H9 (cell line): ENCODE measurements around the gene MAML3. TPM values are rescaled to one million over a fixed set of nuclear protein-coding genes. Genes with fewer than 3 reads are reported as not detected.

Experiments
- DNase-seq: peaks from one replicate; pipeline ENCODE4 v3.0.0-alpha.2; 2017
- H2AFZ ChIP-seq: one replicate; pipeline ENCODE4 v1.6.1; 2013; ENCODE audit warnings: mild to moderate bottlenecking, low read length, control low read depth, moderate library complexity
- H2AK5ac ChIP-seq: 2 replicates; pipeline ENCODE4 v1.6.1; 2013; ENCODE audit warnings: low read length, control low read depth, mixed read lengths; ENCODE audit not compliant: insufficient read length
- H2BK120ac ChIP-seq: one replicate; pipeline ENCODE4 v1.6.1; 2013; ENCODE audit warnings: low read depth, mild to moderate bottlenecking, low read length, control low read depth, inconsistent platforms; ENCODE audit not compliant: poor library complexity, severe bottlenecking
- H2BK12ac ChIP-seq: 2 replicates; pipeline ENCODE4 v1.6.1; 2013; ENCODE audit warnings: low read length, control low read depth, mixed read lengths, low read depth; ENCODE audit not compliant: insufficient read length
- H2BK15ac ChIP-seq: 2 replicates; pipeline ENCODE4 v1.6.1; 2013; ENCODE audit warnings: low read depth, low read length, control low read depth
- H2BK20ac ChIP-seq: one replicate; pipeline ENCODE4 v1.6.1; 2013; ENCODE audit warnings: low read depth, mild to moderate bottlenecking, low read length, control low read depth, inconsistent platforms; ENCODE audit not compliant: poor library complexity, severe bottlenecking
- H2BK5ac ChIP-seq: 2 replicates; pipeline ENCODE4 v1.6.1; 2013; ENCODE audit warnings: low read length, control low read depth, mixed read lengths; ENCODE audit not compliant: insufficient read length
- H3K14ac ChIP-seq: 2 replicates; pipeline ENCODE4 v1.6.1; 2013; ENCODE audit warnings: low read length, control low read depth; ENCODE audit not compliant: insufficient read depth
- H3K18ac ChIP-seq: 2 replicates; pipeline ENCODE4 v1.6.1; 2013; ENCODE audit warnings: low read depth, mild to moderate bottlenecking, mixed read lengths, low read length, control low read depth; ENCODE audit not compliant: insufficient read length
- H3K23ac ChIP-seq: 2 replicates; pipeline ENCODE4 v1.6.1; 2013; ENCODE audit warnings: low read length, control low read depth, mixed read lengths, low read depth; ENCODE audit not compliant: insufficient read length
- H3K23me2 ChIP-seq: 2 replicates; pipeline ENCODE4 v1.6.1; 2013; ENCODE audit warnings: low read depth, mild to moderate bottlenecking, mixed read lengths, low read length, control low read depth; ENCODE audit not compliant: insufficient read length, poor library complexity, severe bottlenecking
- H3K27ac ChIP-seq: 2 replicates; pipeline ENCODE4 v1.5.1; 2013; ENCODE audit warnings: low read length, control low read depth, mixed read lengths, low read depth; ENCODE audit not compliant: insufficient read length
- H3K27me3 ChIP-seq: 2 replicates; pipeline ENCODE4 v1.6.1; 2013; ENCODE audit warnings: low read length, control low read depth, inconsistent platforms; ENCODE audit not compliant: insufficient read depth
- H3K4ac ChIP-seq: 2 replicates; pipeline ENCODE4 v1.6.1; 2013; ENCODE audit warnings: low read depth, mild to moderate bottlenecking, control low read depth, inconsistent platforms, low read length, moderate library complexity
- H3K4me1 ChIP-seq: 2 replicates; pipeline ENCODE4 v1.6.1; 2013; ENCODE audit warnings: low read length, control low read depth, inconsistent platforms; ENCODE audit not compliant: insufficient read depth
- H3K4me2 ChIP-seq: 2 replicates; pipeline ENCODE4 v1.6.1; 2013; ENCODE audit warnings: low read length, control low read depth, mixed read lengths; ENCODE audit not compliant: insufficient read length, insufficient read depth
- H3K56ac ChIP-seq: 2 replicates; pipeline ENCODE4 v1.6.1; 2013; ENCODE audit warnings: low read depth, mild to moderate bottlenecking, mixed read lengths, low read length, control low read depth; ENCODE audit not compliant: insufficient read length
- H3K79me1 ChIP-seq: 2 replicates; pipeline ENCODE4 v1.6.1; 2013; ENCODE audit warnings: low read depth, mild to moderate bottlenecking, moderate library complexity, low read length, control low read depth, inconsistent platforms; ENCODE audit not compliant: insufficient read depth, poor library complexity, severe bottlenecking
- H3K79me2 ChIP-seq: 2 replicates; pipeline ENCODE4 v1.6.1; 2013; ENCODE audit warnings: low read length, control low read depth, inconsistent platforms; ENCODE audit not compliant: insufficient read depth
- H3K9ac ChIP-seq: 2 replicates; pipeline ENCODE4 v1.6.1; 2013; ENCODE audit warnings: low read length, control low read depth, mixed read lengths; ENCODE audit not compliant: insufficient read length; ENCODE audit errors: extremely low read depth
- H3K9me3 ChIP-seq: one replicate; pipeline ENCODE4 v1.6.1; 2013; ENCODE audit warnings: low read depth, low read length, inconsistent platforms; ENCODE audit not compliant: control insufficient read depth
- H3T11ph ChIP-seq: one replicate; pipeline ENCODE4 v1.6.1; 2013; ENCODE audit warnings: mild to moderate bottlenecking, low read length, control low read depth, inconsistent platforms
- H4K20me1 ChIP-seq: one replicate; pipeline ENCODE4 v1.6.1; 2013; ENCODE audit not compliant: control insufficient read depth, insufficient read length, insufficient read depth
- H4K5ac ChIP-seq: 2 replicates; pipeline ENCODE4 v1.6.1; 2013; ENCODE audit warnings: low read depth, mild to moderate bottlenecking, mixed read lengths, low read length, control low read depth; ENCODE audit not compliant: insufficient read length
- H4K8ac ChIP-seq: replicated peaks from 2 replicates; pipeline ENCODE4 v1.6.1; 2013; ENCODE audit warnings: low read length, control low read depth, mixed read lengths, low read depth; ENCODE audit not compliant: insufficient read length
- H4K91ac ChIP-seq: 2 replicates; pipeline ENCODE4 v1.6.1; 2013; ENCODE audit warnings: low read depth, mild to moderate bottlenecking, moderate library complexity, mixed read lengths, low read length, control low read depth; ENCODE audit not compliant: insufficient read length
- H3K27ac Mint-ChIP-seq, 3 experiments: 2 replicates in 2 of 3; 3 replicates in 1 of 3; pipeline ENCODE4 v1.8.0; 2020 to 2021; ENCODE audit warnings: mixed read lengths in 3 of 3, mild to moderate bottlenecking in 1 of 3, moderate library complexity in 1 of 3
- H3K27me3 Mint-ChIP-seq: 2 replicates; pipeline ENCODE4 v1.8.0; 2021; ENCODE audit warnings: low read depth, mild to moderate bottlenecking, moderate library complexity, mixed read lengths
- H3K36me3 Mint-ChIP-seq, 3 experiments: 2 replicates in 2 of 3; 3 replicates in 1 of 3; pipeline ENCODE4 v1.8.0; 2020 to 2021; ENCODE audit warnings: low read depth in 3 of 3, mixed read lengths in 3 of 3; ENCODE audit not compliant: insufficient read depth in 1 of 3
- H3K4me1 Mint-ChIP-seq, 2 experiments: 2 replicates each; pipeline ENCODE4 v1.8.0; 2020; ENCODE audit warnings: mixed read lengths in 2 of 2
- H3K4me3 Mint-ChIP-seq, 2 experiments: 2 replicates in 1 of 2; 3 replicates in 1 of 2; pipeline ENCODE4 v1.8.0; 2020 to 2021; ENCODE audit warnings: mild to moderate bottlenecking in 2 of 2, mixed read lengths in 2 of 2, moderate library complexity in 1 of 2
- H3K9me3 Mint-ChIP-seq, 2 experiments: 2 replicates in 1 of 2; 3 replicates in 1 of 2; pipeline ENCODE4 v1.8.0; 2020; ENCODE audit warnings: mild to moderate bottlenecking in 2 of 2, mixed read lengths in 2 of 2, moderate library complexity in 1 of 2
- WGBS: extraction: QIAGEN DNeasy Blood & Tissue Kit; methylation state at CpG from one replicate; pipeline ENCODE4 v1.1.7; 2013; ENCODE audit warnings: missing lambda C conversion rate, low lambda C conversion rate, mixed read lengths; ENCODE audit not compliant: insufficient read length; ENCODE audit errors: extremely low coverage; 5-methylcytosine and 5-hydroxymethylcytosine counted together
- total RNA-seq: library from RNA; stranded (reverse); gene quantifications from 2 replicates; pipeline ENCODE4 v1.2.1, GENCODE V29; 2021
- TF ChIP-seq, protein P1 (sequence below): fragments of 200-600 bp; sonication (generic); conservative IDR thresholded peaks from 3 replicates; pipeline ENCODE4 v1.8.0; 2021; ENCODE audit warnings: antibody characterized with exemption, mild to moderate bottlenecking

The MAML3 gene
- total RNA-seq, 1 experiment from 2014 or later = 3.9 TPM

DNA sequence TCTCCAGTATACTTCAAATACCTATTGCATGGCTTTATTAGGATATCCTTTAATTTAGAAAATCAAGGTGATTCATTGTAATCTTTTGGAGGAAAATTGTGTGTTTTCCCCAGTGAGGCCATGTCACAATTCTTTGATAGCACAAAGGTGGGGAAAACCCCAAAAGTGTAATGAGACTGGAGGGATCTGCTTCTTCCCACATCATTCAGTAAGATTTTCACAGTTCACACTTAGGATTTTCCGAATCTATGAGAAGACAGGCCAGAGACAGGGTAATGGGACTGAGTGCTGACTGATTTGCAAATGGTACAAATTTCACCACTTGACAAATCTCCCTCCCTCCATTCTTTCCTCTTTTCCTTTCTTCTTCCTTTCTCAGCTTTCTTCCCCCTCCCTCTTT is 307.2 kb downstream of the MAML3 start:
- no peak for DNase-seq
- peaks cover 44 to 54% of the 10 kb centered on the region in 2 experiments for H3K4me1 Mint-ChIP-seq
- H2BK5ac ChIP-seq = no peak overlapping the region
- H3K23me2 ChIP-seq = no peaks in the 10 kb centered on the region
- no peak overlapping the region for H3K18ac ChIP-seq
- no peak overlapping the region for H3K14ac ChIP-seq
- no peak overlapping the region for H4K8ac ChIP-seq
- no peak overlapping the region for H3K4ac ChIP-seq
- no peaks in the 10 kb centered on the region for H3K79me1 ChIP-seq
- H3K36me3 Mint-ChIP-seq = peaks cover 0 to 2% (median 0%) of the 10 kb centered on the region in 3 experiments; a peak in 1 of 7 replicates
- no CpG with 5 or more reads among the region's 1 CpG for WGBS
- no peak overlapping the region for H3T11ph ChIP-seq
- H4K20me1 ChIP-seq = no peaks in the 10 kb centered on the region
- no peak overlapping the region for H2BK120ac ChIP-seq
- H2BK12ac ChIP-seq = no peak overlapping the region
- no peak overlapping the region for H2AK5ac ChIP-seq
- H4K91ac ChIP-seq = no peak overlapping the region
- peaks cover 3% of the 10 kb centered on the region; the same call in 1 of the 2 replicates for H3K4me1 ChIP-seq
- no peaks in the 10 kb centered on the region for H3K9me3 Mint-ChIP-seq
- no peak overlapping the region for H3K56ac ChIP-seq
- no peak overlapping the region for H2AFZ ChIP-seq
- no peak overlapping the region for H3K23ac ChIP-seq
- H2BK20ac ChIP-seq = no peak overlapping the region
- TF ChIP-seq, protein P1, sequence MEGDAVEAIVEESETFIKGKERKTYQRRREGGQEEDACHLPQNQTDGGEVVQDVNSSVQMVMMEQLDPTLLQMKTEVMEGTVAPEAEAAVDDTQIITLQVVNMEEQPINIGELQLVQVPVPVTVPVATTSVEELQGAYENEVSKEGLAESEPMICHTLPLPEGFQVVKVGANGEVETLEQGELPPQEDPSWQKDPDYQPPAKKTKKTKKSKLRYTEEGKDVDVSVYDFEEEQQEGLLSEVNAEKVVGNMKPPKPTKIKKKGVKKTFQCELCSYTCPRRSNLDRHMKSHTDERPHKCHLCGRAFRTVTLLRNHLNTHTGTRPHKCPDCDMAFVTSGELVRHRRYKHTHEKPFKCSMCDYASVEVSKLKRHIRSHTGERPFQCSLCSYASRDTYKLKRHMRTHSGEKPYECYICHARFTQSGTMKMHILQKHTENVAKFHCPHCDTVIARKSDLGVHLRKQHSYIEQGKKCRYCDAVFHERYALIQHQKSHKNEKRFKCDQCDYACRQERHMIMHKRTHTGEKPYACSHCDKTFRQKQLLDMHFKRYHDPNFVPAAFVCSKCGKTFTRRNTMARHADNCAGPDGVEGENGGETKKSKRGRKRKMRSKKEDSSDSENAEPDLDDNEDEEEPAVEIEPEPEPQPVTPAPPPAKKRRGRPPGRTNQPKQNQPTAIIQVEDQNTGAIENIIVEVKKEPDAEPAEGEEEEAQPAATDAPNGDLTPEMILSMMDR = no peak
- no peaks in the 10 kb centered on the region for H3K27me3 Mint-ChIP-seq
- H3K4me2 ChIP-seq = no peak overlapping the region
- H3K27ac Mint-ChIP-seq = no peak overlapping the region; a peak in 1 of 7 replicates
- no peak overlapping the region for H2BK15ac ChIP-seq
- H4K5ac ChIP-seq = no peak overlapping the region
- H3K4me3 Mint-ChIP-seq = no peak overlapping the region
- no peak overlapping the region for H3K27ac ChIP-seq
- H3K9me3 ChIP-seq = no peaks in the 10 kb centered on the region
- no peaks in the 10 kb centered on the region for H3K27me3 ChIP-seq
- H3K79me2 ChIP-seq = no peaks in the 10 kb centered on the region
- H3K9ac ChIP-seq = no peak overlapping the region
